AG20443 (cell line): ENCODE data around the gene COA1.

ENCODE experiments used
- DNase-seq: peaks from one replicate; pipeline ENCODE4 v3.0.0; 2012; ENCODE audit warnings: low spot score, mixed read lengths

Gene COA1

DNA sequence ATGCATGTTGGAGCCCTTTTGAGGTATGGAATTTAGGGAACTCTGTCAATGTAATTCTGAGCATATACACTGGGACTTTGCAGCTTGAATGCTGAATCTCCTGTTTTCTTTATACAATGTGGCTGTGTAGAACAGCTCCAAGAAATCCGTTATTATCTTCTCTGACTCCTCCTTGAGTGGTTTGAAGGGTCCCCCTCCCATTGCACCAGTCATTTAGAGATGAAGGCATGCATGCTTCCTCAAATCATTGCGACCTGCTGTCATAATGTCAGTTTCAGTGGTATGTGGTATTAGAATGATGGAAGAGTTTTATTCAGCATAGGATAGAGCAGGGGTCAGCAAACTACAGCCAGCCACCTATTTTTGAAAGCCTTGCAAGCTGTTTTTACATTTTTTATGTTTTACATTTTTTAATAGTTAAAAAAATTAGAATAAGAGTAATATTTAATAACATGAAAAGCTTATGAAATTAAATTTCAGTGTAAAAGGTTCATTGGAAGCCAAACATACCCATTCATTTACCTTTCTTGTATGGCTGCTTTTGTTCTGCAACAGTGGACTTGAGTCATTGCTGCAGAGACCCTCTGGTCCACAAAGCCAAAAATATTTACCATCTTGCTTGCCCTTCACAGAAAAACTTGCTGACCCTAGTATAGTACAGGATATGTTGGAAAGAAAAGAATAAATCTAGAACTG, 138.3 kb downstream of the COA1 start:
- DNase-seq: no peak

DNA sequence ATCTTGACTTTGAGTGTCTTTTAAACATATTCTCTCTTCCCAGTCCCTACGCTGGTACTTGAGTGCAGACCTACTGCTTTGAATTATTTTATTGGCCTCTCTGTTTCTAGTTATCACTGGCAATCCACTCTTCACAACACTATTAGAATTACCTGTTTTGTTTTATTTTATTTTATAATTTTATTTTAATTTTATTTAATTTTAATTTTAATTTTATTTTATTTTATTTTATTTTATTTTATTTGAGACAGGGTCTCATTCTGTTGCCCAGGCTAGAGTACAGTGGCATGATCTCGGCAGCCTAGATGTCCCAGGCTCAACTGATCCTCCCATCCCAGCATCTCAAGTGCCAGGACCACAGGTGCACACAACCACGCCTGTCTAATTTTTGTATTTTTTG, 139.6 kb downstream of the COA1 start:
- DNase-seq: no peak
